ENCODE data around the gene TUT1.

GRCh38 chr11:62546244-62546928 lies 44.9 kb downstream of the TUT1 start, which contains the start of gene AHNAK:
- TF ChIP-seq CTCF (IDR thresholded peaks at IDR 0.05; ENCODE audit: low read depth, low read length, missing input control) (no peak), SP1 (IDR thresholded peaks at IDR 0.05) (no peak), YY1 (IDR thresholded peaks at IDR 0.05) (no peak), JUND (IDR thresholded peaks at IDR 0.05) (no peak), REST (IDR thresholded peaks at IDR 0.05) (no peak), RXRA (IDR thresholded peaks at IDR 0.05) (no peak), TAF1 (conservative IDR thresholded peaks at IDR 0.05) (no peak), ZBTB33 (IDR thresholded peaks at IDR 0.05) (no peak), EGR1 (IDR thresholded peaks at IDR 0.05; ENCODE audit: low read depth in 2 of 2) (no peak), GABPA (IDR thresholded peaks at IDR 0.05 in 1 of 2, conservative IDR thresholded peaks at IDR 0.05 in 1 of 2) (no peak), MAX (IDR thresholded peaks at IDR 0.05) (no peak), ATF3 (IDR thresholded peaks at IDR 0.05) (no peak)

All from liver (tissue), 3 donors.